ENCODE data around the gene COLGALT1. TPM values are rescaled to one million over a fixed set of nuclear protein-coding genes. Genes with fewer than 3 reads are reported as not detected.

Gene COLGALT1
- total RNA-seq, 1 donor from 2014 or later = 59.3 TPM

DNA sequence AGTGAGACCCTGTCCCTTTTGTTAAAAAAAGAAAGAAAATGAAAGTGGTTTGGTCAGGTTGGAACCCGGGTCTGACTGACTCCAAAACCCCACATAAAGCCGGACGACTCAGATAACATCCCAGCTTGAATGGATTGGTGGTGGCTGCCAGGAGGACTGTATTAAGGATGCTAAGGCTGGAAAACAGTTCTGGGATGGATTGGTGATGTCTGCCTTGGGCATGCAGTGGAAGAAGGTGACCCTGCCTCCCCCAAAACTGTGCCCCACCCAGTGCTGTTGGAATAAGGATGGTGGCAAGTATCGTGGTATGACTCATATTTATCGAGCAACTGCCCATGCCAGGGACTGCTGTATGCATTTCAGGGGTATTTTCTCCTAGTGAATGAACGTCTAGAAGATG, 18.5 kb upstream of the COLGALT1 start:
- TF ChIP-seq, protein P1, sequence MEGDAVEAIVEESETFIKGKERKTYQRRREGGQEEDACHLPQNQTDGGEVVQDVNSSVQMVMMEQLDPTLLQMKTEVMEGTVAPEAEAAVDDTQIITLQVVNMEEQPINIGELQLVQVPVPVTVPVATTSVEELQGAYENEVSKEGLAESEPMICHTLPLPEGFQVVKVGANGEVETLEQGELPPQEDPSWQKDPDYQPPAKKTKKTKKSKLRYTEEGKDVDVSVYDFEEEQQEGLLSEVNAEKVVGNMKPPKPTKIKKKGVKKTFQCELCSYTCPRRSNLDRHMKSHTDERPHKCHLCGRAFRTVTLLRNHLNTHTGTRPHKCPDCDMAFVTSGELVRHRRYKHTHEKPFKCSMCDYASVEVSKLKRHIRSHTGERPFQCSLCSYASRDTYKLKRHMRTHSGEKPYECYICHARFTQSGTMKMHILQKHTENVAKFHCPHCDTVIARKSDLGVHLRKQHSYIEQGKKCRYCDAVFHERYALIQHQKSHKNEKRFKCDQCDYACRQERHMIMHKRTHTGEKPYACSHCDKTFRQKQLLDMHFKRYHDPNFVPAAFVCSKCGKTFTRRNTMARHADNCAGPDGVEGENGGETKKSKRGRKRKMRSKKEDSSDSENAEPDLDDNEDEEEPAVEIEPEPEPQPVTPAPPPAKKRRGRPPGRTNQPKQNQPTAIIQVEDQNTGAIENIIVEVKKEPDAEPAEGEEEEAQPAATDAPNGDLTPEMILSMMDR (IDR thresholded peaks at IDR 0.05; ENCODE audit: unreplicated experiment) = no peak
- Mint-ChIP-seq H3K9me3 (no peaks in the 10 kb centered on the region), H3K36me3 (no peaks in the 10 kb centered on the region), H3K4me3 (no peak overlapping the region), H3K27me3 (ENCODE audit: low read depth) (peaks cover 40% of the 10 kb centered on the region), H3K4me1 (peaks cover 2% of the 10 kb centered on the region), H3K27ac (no peak overlapping the region)
- no peak for DNase-seq (ENCODE audit: low spot score in 2 of 2, unreplicated experiment in 2 of 2)

DNA sequence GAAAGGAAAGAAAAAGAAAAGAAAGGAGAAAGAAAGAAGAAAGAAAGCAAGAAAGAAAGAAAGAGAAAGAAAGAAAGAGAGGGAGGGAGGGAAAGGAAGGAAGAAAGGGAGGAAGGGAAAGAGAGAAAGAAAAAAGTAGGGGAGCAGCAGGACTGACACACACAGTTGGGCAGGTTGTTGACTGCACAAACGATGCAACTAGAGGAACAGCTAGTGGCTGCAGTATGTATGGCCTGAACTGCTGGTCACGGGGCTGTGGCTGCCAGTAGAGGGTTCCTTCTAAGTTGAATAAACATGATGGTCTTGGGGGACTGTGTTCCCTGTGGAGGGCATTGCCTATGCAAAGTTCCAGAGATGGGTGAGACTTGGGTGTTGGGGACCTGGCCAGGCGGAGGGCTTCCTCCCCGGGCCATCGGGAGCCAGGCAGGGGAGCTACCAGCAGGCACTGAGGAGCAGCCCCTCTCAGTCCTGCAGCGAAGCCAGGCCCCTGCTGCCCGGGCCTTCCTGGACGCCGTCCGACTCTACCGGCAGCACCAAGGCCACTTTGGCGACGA, 16.7 kb upstream of the COLGALT1 start:
- Mint-ChIP-seq H3K27me3 (ENCODE audit: low read depth) (peaks cover 40% of the 10 kb centered on the region), H3K4me3 (peak overlapping the region; percentile 42), H3K9me3 (no peaks in the 10 kb centered on the region), H3K36me3 (no peaks in the 10 kb centered on the region), H3K4me1 (peaks cover 2% of the 10 kb centered on the region), H3K27ac (no peak overlapping the region)
- TF ChIP-seq, protein P1 (IDR thresholded peaks at IDR 0.05; ENCODE audit: unreplicated experiment) = no peak
- no peak for DNase-seq (ENCODE audit: low spot score in 2 of 2, unreplicated experiment in 2 of 2)

DNA sequence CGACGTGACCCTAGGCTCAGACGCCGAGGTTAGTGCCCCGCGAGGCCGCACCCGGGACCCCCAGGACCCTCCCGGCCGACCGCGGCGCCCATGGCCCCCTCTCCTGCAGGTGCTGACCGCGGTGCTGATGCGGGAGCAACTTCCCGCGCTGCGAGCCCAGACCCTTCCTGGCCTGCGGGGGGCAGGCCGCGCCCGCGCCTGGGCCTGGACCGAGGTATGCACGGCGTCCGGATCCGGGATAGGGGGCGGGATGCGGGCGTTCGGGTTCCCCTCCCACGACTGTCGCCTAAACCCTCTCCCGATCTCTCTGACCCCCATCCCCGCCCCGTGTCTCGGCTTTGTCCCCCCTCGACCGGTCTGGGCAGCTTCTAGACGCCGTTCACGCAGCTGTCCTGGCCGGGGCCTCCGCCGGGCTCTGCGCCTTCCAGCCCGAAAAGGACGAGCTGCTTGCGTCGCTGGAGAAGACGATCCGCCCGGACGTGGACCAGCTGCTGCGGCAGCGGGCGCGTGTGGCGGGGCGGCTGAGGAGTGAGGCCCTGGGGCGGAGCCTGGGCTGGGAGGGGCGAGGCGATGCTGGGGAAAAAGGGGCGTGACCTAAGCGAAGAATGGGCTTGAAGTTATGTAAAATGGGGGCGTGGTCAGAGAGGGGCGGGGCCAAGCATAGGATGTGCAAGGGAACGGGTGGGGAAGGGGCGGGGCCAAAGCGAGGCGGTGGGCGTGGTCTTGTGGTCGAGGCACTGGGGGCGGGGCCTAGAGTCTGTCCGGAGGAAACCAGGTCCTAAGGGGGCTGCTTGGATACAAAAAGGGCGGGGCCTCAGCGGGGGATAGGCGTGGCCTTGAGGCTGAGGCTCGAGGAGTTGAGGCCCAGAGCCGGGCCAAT, 16.0 kb upstream of the COLGALT1 start:
- Mint-ChIP-seq H3K36me3 (no peaks in the 10 kb centered on the region), H3K4me1 (peaks cover 2% of the 10 kb centered on the region), H3K9me3 (no peaks in the 10 kb centered on the region), H3K4me3 (peak overlapping the region; percentile 61), H3K27ac (no peak overlapping the region), H3K27me3 (ENCODE audit: low read depth) (peaks cover 40% of the 10 kb centered on the region)
- TF ChIP-seq, protein P1 (IDR thresholded peaks at IDR 0.05; ENCODE audit: unreplicated experiment) = no peak
- DNase-seq (ENCODE audit: low spot score in 2 of 2, unreplicated experiment in 2 of 2) = peak; percentile 65 to 74

DNA sequence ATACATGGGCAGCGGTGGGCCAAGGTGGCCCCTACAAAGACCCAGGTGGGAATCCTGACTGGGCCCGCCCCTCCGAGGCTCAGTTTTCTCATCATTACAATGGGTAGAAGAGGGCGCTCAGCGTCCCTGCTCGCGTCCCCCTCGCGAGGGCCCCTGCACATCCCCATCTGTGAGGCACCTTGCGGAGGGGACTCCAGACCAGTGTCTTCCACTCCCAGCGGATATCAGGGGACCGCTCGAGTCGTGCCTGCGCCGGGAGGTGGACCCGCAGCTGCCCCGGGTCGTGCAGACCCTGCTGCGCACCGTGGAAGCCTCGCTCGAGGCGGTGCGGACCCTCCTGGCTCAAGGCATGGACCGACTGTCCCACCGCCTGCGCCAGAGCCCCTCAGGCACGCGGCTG, 15.3 kb upstream of the COLGALT1 start:
- DNase-seq (ENCODE audit: low spot score in 2 of 2, unreplicated experiment in 2 of 2) = no peak
- no peaks in the 10 kb centered on the region for H3K36me3 Mint-ChIP-seq
- TF ChIP-seq, protein P1 (IDR thresholded peaks at IDR 0.05; ENCODE audit: unreplicated experiment) = no peak
- peaks cover 40% of the 10 kb centered on the region for H3K27me3 Mint-ChIP-seq (ENCODE audit: low read depth)
- no peak overlapping the region for H3K27ac Mint-ChIP-seq
- no peaks in the 10 kb centered on the region for H3K9me3 Mint-ChIP-seq
- peaks cover 2% of the 10 kb centered on the region for H3K4me1 Mint-ChIP-seq
- H3K4me3 Mint-ChIP-seq = no peak overlapping the region

DNA sequence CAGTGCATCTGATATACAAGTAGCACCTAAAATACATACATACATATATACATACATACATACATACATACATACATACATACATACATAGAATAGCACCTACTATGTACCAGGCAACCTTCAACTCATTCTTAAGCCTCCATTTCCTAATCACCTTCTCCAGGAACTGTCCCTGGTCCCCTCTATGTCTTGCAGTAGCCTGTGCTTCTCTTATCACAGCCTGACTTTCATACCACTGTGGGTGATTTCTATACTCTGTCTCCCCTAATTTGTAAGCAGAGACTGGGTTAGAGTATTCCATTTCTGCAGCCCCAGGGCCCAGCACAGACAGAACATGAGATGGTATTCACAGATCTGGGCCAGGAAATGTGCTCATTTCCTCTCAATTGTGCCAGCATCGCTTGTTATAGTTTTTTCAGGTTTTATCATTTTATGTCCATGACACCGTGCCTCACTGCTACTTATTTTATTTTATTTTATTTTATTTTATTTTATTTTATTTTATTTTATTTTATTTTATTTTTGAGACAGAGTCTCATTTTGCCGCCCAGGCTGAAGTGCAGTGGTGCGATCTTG, 14.2 kb upstream of the COLGALT1 start:
- no peaks in the 10 kb centered on the region for H3K36me3 Mint-ChIP-seq
- DNase-seq (ENCODE audit: low spot score in 2 of 2, unreplicated experiment in 2 of 2) = no peak
- H3K27ac Mint-ChIP-seq = no peak overlapping the region
- no peak overlapping the region for H3K4me3 Mint-ChIP-seq
- TF ChIP-seq, protein P1 (IDR thresholded peaks at IDR 0.05; ENCODE audit: unreplicated experiment) = no peak
- no peaks in the 10 kb centered on the region for H3K9me3 Mint-ChIP-seq
- peaks cover 2% of the 10 kb centered on the region for H3K4me1 Mint-ChIP-seq
- H3K27me3 Mint-ChIP-seq (ENCODE audit: low read depth) = peaks cover 36% of the 10 kb centered on the region
